Raji (cell line): ENCODE data around the gene INKA1.

ENCODE experiments used
- POLR2A ChIP-seq: IDR thresholded peaks from 2 replicates; pipeline ENCODE4 v1.6.1; 2011; ENCODE audit warnings: low read depth, low read length, control low read depth; ENCODE audit not compliant: insufficient read depth

INKA1 gene

DNA sequence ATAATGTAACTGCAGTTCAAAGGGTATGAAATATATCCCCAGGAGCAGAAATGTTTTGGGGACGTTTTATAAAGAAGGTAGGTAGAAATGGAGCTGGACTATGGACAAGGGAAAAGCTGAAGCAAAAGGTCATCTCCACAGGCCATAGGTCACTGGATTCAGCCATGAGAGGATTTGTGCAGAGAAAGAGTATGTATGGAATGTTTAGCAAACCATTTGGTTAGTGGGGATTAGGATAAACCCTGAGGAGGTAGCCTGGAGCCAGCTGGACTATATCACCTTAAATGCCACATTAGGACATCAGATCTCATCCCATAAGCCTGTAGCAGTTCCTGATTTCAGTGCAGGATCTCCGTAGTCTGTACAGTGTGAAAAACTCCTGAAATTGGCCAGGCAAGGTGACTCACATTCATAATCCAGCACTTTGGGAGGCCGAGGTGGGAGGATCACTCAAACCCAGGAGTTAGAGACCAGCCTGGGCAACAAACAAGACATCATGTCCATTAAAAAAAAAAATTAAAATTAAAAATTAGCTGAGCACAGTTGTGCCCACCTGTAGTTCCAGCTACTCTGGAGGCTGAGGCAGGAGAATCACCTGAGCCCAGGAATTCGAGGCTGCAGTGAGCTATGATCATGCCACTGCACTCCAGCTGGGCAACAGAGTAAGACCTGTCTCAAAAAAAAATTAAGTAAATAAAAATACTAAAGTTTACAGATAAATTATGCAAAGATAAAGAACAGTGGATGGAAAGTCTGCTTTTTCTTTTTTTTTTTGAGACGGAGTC lies 21.5 kb upstream of the INKA1 start:
- no peak for TF ChIP-seq POLR2A

DNA sequence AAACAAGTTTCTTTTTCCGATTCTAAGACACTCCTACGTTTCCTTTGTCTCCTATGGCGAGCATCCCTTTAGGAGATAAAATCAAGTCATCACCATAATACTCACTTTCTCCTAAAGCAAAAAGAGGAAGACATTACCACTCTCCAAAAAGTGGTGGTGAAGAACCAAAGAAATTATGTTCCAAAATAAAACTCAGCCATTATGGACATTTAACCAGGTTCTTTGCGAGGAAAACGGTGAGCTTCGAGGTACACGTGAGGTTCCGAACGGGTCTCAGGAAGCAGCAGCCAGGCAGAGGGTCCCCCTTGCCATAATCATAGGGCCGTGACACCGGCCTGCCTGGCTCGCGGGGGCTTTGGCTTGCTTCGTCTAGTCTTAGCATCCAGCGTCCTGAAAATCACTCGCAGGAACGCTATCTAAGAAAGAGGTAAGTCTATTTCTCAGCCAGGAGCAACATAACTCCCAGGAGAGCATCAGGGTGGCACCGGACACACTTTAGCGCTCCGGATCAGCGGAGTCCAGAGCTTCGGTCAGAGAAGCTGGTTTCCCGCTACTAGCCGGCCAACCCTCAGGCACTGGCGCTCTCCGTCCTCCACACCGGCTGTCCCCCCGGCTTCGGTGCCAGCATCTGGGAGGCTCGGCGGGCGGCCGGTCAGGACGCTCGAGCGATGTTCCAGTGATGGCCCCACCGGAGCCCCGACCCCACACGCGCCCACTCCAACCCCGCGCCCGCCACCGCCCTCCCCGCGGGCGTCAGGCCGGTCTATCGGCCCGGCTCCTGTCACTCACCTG lies 17.3 kb upstream of the INKA1 start:
- TF ChIP-seq POLR2A = no peak

DNA sequence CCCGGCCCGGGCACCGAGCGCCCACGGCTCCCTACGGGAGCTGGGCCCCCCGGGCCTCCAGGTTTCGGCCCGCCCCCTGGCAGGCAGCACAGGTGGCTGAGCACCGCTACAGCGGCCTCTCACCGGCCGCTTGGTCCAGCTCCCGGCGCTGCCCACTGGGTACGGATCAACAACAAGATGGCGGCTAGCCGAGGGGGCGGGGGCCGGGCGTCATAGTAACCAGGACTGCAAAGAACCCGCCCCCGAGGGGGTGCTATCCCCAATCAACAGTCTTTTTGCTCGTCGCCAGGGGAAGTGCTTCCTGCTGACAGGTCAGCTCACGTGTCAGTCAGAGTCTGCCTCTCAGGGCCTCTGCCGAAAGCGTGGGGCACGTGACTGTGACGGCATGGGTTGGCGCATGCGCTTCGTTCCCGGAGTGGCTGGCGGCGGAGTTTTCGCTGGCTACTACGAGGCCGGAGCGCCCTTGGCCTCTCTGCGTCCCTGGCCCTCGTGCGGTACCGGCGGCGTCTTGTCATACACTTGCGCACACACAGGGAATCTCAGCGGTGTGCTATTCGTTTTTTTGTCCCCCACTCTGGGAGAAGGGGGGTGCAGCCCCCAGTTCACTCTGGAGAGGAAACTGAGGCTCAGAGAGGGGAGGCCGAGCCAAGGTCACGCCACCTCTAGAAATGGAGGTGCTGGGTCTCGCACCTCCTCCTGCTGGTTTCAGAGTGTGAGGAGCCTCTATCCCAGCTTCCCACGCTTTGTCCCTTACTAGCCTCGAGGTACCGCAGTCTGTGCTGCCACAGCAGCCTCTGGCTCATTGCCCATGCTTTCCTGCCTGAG lies 16.5 kb upstream of the INKA1 start, which contains the start of gene IP6K1:
IP6K1 (minus strand) TSS at position 186 of the 825 bp plus-strand sequence. CDS start 38,502 bp downstream, outside the sequence.
- TF ChIP-seq POLR2A = peak; percentile 98

DNA sequence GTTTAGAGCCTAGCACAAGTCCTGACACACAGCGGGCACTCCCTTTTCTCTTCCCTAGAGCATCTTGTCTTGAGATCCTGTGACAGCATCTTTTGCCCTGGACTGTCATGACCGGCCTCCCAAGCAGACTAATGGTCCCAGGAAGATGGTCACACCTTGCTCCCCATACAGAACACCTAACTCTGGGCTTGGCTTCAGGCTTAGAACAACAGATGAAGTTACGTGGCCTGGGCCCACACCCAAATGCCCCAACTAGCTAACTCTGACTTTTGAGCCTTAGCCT lies 15.9 kb upstream of the INKA1 start:
- no peak for TF ChIP-seq POLR2A

DNA sequence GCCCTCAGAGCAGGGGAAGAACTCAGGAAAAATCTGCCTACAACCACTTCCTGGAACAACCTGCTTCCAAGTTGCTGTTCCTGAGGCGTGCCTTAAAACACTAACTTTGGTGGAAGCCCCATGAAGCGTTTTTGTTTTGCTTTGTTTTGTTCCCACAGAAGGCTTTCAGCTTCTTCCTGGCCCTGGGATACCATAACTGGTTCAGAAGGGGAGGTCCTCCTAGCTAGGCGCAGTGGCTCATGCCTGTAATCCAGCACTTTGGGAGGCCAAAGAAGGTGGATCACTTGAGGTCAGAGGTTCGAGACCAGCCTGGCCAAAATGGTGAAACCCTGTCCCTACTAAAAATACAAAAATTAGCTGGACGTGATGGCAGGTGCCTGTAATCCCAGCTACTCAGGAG lies 15.5 kb upstream of the INKA1 start:
- TF ChIP-seq POLR2A = no peak

DNA sequence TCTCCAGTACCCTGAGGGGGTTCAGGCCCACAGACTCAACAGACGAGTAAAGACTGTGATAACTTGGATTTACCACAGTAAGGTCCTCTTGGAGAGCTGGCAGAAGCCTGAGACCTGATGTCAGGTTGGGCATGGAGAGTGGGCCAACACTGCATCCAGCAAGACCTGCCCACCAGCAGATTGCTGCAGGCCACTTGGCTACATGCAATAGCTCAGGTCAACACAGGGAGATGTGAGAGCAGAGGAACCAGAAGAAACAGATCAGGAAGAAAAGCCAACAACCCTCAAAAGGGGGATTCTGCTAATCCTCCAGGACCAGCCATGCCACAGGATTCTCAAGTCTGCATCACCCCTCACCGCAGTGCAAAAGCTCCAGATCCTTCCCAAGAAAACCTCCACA lies 15.0 kb upstream of the INKA1 start:
- no peak for TF ChIP-seq POLR2A

DNA sequence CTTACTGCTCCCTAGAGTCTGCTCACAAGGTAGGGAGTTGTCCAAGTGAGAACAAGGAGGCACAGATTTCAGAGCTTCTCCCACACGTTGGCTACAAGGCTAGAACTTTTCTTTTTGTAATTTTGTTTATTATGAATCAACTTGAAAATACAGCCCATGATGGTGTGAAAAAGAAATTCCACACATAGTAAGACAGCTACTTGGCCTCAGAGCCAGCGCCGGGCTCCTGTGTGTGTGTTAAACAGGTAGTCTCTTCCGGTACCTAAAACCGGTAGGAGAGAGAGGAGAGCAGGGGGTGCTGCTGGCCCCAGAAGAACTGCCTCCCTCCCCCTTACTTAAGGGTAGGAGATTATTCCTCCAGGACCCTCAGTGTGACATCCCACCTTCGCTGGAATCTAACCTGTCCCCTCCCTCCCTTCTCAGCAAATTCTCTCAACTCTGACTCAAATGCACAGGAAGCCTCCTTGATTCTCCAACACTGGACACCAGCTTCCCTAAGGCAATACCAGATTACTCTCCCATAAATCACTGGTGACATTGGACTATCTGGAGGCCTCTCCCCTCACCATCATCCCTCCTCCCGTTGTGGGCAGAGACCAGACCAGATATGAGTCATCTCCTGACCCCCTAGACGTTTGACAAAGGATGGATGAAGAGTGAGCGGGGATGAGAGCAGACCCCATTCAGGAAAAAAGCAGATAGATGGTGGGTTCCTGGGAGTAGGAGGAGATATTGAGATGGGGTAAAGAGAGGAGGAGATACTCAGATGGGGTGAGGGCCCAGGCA lies 12.2 kb upstream of the INKA1 start:
- no peak for TF ChIP-seq POLR2A

DNA sequence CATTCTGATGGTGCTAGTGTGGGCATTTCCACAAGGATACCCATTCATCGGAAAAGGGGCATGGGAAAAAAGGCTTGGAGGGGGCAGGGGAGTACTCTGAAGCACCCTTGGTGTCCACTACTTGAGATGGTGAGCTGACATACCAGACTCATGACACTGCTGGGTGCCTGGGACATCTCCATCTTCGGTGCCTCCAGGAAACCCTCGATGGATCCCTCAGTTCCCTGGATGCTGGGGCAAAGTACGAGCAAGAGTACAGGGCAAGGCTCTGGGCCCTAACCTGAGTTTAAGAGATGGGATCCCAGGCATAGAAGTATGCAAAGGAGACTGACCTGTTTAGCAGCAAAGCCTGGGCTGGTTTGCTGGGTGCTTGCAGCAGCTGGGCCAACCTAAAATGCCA lies 11.5 kb upstream of the INKA1 start:
- no peak for TF ChIP-seq POLR2A

DNA sequence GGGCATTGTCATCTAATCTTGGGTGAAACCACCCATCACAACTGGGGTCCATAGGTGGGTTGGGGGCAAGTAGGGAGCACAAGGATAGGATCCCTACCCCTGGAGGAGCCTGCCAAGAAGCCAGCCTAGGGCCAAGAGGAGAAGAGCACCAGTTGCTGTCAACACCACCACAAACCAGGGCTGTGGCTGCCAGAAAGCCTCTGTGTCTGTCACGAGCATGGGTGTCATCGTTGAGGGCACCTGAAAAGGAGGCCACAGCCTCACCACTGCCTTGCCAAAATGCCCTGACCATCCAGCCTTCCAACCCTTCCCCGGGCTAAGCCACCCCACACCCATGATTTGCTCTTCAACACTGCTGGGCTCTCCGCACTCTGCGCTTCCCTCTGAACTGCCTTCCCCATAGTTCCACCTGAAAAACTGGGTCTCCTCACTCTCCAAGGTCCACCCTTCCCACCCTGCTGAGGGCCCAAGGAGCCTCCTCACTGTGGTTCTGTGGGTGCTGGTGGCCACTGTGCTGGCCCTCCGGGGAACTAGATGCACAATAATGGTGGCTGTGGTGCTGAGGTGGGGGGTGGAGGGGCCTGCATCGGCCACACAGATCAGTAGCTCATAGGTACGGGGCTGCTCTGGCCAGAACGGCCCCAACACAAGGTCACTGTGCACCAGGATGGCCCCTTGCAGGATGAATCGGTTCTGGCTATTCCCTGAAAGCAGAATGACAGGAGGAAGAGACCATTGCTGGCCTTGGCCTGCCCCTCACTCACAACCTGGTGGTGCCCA lies 10.5 kb upstream of the INKA1 start:
- TF ChIP-seq POLR2A = no peak

DNA sequence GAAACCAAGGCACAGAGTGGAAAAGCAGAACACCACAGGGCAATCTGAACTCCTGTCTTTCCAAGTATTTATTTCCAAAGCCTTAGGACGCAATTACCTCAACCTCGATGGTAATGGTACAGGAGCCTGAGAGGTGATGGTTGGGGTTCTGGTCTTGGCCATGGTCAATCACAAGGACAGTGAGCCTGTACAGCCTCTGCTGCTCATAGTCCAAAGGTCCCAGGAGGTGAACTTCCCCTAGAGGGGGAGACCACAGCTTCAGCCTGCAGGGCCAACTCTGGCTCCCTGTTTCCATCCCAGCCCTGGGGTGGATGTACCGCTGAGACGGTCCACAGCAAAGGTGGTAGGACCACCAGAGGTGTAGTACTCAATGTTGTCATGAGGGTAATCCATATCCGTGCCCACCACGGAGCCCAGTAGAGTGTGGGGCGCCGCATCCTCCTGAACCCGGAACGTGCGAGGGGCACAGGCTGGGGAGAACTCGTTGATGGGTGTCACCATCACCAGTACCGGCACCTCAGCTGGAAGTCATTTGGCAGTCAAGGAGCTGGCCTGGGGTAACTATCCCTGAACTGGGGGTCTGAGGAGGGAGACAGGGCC lies 9.5 kb upstream of the INKA1 start:
- TF ChIP-seq POLR2A = no peak

DNA sequence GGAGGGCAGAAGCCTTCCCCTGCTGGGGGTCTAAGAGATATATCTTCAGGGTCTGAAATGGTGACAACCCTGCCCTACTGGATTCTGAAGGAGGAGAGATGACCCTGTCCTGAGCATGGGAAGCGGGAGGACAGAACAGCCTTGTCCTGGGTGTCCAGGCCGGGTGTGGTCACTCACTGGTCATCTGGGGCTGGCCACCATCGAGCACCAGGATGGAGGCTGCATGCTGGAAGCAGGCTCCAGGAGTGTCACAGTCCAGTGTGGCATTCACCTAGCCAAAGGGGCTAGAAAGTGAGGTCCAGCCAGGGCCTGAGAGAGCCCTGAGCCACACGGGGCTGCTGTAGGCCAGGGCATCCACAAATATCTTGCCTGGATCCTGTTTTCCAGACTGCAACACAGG lies 8.6 kb upstream of the INKA1 start:
- no peak for TF ChIP-seq POLR2A

DNA sequence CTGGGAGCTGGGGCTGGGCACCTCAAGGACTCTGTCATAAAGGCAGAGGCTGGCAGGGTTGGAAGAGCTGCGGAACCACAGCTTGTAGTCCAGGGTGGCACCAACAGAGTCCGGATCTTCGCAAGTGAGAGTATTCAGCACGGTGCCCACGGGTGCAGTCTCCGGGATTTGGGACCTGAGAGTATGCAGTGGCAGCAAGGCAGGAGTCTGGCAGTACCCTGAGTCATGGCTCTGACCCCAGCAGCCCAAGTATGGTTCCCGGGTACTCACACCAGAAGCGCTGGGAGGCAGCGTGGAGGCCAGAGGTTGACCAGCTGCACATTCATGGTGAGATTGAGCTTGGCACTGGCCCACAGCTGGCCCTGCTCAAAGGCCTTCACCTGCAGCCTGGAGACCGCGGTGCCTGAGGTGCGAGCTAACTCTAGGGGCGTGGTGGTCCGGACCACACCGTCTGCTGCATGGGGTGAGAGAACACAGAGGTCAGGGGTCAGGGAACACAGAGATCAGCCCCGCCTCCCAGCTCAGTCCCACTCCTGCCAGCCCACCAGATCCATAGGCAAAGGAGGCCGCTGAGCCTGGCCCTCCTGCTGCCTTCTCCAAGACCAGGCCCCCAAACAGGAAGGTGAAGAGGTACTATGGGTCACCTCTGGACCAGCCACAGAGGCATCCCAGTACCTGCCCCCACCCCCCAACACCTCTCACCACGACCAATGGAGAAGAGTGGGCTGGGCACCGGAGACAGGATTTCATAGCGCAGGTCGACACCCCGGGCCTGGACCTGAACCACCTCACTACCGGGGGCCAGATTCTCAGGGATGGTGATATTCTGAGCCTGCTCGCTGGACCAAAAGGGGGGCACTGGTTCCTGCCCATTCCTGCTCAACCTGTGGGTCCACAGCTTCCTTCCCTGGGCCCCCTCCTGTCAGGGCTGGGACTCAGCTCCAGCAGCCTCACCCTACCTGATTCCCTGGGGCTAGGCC lies 7.8 kb upstream of the INKA1 start:
- TF ChIP-seq POLR2A = no peak

DNA sequence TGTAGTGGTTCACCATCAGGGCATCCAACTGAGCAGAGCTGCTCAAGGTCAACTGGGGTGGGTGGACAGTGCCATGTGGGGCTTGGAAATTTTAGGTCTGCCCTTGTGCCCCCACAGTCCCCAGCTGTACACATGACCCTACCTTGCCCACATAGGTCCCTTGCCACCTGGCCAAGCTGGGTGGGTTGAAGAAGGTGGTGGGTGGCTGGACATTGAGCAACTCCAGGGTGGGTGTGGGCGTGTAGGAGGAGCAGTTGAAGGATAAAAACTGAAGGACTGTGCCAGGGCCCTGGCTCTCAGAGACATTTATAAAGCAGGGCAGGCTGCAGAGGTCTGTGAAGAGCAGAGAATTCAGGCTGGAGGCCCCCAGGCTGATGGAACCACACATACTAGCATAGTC lies 4.0 kb upstream of the INKA1 start:
- TF ChIP-seq POLR2A = no peak

DNA sequence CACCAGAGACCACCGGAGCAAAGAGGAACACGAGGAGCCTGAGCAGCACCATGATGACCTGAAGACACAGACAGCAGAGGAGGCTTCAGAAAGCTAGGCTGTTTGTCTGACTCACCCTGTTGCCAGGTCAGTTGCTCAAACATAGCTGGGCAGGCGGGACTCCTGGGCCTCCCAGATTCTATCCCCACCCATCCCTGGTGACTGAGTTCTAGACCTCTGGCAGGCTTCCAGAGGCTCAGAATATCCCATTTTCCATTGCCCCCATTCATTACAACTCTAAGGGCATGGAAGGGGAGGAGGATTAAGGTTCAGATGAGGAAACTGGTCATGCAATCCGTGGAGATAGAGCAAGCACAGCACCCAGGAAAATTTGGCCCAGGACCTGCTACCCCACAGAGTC lies 3.3 kb upstream of the INKA1 start, which contains the start of gene CDHR4:
CDHR4 (minus strand) TSS at position 113 of the 400 bp plus-strand sequence; CDS start at position 52, 61 bp downstream.
- no peak for TF ChIP-seq POLR2A
